Activated gamma-delta T cell (primary cell): ENCODE data around the gene MRPL54.

Experiments used
- DNase-seq: peaks from one replicate; lab custom pipeline; 2025; lab: John Stamatoyannopoulos, UW
- total RNA-seq, 2 donors: gene quantifications; one replicate each; lab custom pipeline; 2026; lab: John Stamatoyannopoulos, UW

Gene MRPL54
- 21.8 to 22.9 reads per million in 2 donors for total RNA-seq

DNA sequence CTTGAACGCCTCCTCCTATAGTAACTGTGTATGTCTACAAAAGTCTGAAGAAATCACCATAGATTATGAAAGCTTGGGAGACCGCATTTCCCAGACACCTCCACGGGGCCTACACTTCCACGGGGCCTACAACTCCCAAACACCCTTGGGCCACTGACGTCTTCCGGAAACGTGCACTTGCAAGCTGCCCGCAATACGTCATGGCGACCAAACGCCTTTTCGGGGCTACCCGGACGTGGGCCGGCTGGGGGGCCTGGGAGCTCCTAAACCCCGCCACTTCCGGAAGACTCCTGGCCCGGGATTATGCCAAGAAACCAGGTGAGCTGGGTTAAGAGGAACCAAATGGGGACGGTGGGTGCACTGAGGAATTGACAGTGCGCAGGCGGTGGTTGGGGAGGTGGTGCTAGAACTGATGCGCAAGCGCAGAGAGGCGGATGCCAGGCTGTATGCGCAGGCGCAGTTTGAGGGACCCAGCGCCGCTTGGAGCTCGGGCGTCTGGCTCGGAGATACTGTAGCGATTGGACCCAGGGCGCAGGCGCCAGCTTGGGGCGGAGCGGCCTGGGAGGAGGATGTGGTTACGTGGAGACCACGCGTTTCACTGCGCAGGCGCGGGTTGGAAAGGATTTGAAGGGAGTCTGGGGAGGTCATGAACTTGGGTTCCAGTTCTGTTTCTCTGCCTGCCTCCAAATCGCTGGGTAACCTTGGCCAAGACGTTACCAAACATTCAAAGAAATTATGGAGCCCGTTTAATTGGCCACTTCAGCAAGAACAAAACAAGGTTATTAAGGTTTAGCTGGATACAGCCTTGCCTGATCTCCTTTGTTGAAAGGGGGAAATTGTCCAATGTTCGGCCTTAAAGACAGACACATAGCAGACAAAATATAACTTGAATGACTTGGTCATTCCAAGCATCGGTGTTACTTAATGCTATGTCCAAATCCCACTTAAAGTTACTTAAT, at the start of gene MRPL54:
TSS of gene MRPL54 (plus strand) at position 182 of the 959 bp plus-strand sequence. CDS start at position 201, 19 bp downstream.
- peak; percentile 98 for DNase-seq

DNA sequence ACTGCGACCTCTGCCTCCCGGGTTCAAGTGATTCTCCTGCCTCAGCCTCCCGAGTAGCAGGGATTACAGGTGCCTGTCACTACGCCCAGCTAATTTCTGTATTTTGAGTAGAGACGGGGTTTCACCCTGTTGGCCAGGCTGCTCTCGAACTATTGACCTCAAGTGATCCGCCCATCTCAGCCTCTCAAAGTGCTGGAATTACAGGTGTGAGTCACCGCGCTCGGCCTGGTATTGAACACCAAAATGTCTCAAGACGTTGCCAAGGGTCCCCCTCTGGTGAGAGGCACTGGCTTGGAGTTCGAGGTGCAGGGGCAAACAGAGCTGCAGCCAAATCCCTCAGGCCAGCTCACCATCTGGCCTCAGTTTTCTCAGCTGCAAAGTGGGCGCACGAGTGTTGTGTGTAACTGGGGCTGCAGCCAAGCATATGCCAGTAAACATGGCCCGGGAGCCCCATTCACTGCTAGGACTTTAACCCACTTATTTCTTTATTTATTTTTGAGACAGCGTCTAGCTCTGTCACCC, 46.3 kb upstream of the MRPL54 start:
- DNase-seq: no peak

DNA sequence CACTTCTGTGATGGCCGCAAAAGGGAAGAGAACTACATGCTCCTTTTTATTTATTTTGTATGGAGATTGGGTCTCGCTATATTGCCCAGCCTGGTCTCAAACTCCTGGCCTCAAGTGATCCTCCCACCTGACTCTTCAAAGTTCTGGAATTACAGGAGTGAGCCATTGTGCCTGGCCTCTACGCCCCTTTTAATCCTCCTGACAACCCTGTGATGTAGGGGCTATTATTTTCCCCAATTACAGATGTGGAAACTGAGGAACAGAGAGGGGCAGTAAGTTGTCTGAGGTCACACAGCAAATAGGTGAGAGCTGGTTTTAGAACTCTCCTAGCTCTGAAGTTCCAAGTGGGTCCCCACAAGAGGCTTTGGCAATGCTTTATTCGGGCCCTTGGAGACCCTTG, 42.6 kb upstream of the MRPL54 start:
- DNase-seq: no peak

DNA sequence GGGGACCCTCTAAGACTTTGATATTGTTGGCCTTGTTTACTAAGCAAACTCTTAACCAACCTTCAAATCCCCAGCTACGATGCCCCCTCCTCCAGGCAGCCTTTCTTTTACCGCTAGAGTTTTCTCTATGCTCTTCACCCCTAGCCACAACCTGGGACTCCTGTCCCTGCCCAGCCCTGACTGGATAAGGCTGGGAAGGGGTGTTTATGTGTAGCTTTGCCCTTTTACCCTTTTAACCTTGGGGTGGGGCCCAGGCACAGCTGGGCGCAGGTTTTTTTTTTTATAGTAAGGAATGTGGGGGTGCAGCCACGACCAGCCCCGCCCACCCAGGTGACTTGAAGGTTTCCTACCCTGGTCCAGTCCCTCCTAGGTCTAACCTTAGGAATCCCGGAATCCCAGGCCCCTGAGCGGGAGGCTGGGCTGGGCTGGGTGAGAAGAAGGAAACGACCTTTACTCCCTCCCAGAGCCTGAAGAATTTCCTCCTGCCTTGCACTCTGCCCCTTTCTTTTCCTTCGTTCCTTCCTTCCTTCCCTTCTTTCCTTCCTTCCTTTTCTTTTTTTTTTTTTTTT, 42.0 kb upstream of the MRPL54 start:
- no peak for DNase-seq

DNA sequence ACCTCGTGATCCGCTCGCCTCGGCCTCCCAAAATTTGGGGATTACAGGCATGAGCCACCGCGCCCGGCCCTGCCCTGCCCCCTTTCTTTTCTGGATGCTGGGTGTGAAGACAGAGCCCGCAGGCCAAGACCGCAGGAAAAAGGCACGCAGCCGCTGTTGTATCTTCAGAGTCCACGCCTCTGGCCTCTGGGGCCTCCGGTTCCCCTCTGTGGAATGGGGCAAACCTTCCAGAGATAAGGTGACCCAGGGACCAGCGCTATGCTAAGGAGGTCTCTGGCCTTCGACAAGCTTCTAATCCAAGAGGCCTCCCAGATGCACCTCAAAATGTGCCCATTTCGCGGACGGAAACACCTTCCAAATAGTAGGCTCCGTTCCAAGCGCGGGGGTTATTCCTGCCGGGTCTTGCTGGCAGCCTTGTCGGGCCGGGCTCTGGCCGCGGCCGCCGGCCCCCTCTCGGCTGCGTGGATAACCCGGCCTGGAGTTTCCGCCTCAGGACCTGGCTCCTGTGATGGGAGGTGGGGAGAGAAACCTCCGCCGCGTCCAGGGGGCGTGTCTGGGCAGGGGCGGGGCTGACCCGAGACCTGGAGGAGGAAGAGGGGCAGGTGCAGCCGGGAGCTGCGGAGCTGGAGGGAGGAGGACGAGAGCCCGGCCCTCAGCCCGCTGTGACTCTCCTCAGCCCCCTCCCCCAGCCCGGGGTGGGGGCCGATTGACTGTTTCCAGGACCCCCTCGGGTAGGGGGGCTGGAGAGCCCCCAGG, 41.2 kb upstream of the MRPL54 start:
- peak; percentile 77 for DNase-seq

DNA sequence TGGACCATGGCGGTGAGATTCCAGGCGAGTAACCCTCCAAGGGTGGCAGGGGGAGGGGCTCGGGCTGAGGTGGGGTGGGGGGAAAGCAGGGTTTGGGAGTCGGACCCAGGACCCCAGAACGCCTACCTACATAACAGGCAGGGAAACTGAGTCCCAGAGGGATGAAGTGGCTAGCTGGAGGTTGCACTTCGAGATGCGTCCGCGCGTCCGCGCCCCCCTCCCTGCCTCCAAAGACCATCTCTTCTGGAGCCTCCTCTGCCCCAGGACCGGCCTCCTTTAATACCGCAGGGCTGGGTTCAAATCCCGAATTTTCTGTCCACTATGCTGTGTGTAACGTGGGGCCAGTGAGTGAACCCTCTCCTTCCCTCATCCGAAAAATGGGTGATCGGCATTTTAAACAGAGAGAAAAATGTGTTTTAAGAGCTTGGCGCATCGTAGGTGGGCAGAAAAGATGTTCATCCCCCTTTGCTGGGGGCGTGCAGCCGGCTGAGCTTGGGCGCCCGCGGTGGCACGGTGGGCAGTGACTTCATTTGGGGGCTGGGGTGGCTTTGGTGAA, 40.5 kb upstream of the MRPL54 start:
- no peak for DNase-seq

DNA sequence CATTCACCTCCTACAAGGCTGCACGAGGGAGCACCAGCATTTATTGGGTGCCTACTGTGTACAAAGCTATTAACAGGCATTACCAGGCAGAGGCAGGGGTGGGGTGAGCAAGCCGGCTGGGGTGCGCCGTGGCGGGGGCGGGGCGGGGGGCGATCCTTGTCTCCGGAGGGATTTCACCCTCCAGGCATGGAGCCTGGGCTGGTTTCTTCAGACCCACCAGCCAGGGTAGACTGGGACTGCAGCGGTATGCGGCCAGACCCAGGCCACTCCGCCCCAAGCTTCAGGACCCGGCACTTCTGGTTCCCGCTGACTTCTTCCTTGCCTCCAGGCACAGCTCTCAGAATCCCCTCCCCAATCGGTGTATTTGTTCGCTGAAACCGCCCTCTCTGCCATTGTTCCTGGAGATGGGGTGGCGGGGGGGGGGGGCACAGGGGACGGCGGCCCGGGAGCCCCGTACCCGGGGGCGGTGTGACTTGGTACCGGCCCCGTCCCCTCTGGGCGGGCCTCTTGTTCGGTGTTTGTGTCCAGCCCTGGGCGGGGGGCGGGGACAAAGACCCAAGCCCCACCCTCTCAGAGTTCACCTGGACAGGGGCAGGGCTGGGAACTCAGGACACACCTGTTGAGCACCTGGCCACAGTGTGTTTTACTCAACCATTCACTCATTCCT, 39.9 kb upstream of the MRPL54 start:
- no peak for DNase-seq

DNA sequence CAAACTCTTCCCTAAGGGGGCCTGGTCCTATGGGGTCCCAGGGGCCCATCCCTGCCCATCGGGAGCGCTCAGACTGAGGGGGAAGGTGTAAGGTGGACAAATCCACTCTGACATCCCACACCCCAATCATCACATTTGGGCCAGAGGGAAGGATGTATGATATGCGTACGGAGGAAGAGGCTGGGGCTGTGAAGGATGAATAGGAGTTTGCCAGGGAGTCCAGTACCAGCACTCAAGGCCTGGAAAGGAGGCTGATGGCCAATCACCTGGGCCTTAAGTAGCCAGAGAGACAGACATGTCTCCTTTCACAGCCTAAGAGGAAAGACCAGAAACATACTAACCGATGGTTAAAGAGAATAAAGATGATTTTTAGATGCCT, 39.4 kb upstream of the MRPL54 start:
- no peak for DNase-seq

DNA sequence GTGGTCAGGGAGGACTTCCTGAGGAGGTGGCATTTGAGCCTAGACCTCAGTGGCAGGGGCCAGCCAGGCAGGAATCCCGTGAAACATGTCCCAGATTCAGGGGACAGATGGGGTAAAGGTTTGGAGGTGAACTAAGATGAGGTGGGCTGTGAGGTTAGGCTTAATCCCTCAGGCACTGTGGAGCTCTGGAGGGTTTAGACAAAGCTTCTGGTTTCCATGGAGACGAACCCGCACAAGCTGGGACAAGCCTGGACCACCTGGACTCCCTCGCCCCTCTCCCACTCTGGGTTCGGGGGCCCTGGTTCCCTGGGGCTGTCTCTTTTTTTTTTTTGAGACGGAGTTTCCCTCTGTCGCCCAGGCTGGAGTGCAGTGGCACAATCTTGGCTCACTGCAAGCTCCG, 38.6 kb upstream of the MRPL54 start:
- no peak for DNase-seq

DNA sequence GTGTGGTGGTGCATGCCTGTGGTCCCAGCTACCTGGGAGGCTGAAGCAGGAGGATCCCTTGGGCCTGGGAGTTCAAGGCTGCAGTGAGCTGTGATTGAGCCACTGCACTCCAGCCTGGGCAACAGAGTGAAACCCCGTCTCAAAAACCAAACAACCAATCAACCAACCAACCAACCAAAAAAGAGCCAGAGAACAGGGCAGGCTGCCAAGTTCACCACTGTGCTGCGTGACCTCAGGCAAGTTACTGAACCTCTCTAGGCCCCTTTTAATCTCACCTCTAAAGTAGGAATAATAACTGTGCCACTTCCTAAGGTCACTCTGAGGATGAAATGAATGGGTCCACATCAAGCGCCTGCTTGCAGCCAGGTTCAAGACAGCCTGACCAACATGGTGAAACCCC, 37.4 kb upstream of the MRPL54 start:
- DNase-seq: no peak

DNA sequence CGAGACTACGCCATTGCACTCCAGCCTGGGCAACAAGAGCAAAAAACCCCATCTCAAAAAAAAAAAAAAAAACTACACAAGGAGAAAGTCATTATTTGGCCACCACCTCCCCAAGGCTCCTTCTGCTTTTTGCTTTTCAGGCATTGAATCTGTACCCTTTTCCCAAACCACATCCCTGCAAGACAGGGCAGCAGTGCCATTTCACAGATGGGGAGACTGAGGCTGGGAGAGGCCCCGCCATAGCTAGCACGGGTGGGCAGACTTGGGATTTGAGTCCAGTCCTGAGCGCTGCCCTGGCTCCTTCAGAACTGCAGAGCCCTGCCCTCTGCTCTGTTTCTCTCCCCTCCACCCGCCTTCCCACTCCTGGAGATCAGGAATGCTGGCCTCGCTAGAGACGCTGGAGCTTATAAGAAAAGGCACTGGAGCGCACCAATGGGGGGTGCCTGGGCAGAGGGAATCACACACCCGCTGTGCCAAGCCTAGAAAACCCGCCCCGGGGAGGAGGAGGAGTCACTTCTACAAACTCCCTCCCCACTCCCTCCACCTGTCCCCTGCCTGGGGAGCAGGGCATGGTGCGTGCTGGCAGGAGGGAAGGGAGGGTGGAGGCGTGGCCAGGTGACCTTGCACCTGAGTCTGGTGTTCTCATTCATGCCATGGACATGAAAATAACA, 36.7 kb upstream of the MRPL54 start:
- no peak for DNase-seq

DNA sequence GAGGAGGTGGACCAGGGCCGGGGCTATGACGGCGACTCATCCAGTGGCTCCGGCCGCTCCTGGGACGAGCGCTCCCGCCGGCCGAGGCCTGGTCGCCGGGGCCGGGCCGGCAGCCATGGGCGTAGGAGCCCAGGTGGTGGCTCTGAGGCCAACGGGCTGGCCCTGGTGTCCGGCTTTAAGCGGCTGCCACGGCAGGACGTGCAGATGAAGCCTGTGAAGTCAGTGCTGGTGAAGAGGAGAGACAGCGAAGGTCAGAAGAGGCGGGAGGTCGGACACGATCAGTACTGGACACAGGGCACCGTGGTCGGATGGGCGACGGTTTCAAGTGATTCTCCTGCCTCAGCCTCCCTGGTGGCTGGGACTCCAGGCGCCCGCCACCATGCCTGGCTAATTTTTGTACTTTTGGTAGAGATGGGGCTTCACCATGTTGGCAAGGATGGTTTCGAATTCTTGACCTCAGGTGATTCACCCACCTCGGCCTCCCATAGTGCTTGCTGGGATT, 32.0 kb upstream of the MRPL54 start:
- no peak for DNase-seq

DNA sequence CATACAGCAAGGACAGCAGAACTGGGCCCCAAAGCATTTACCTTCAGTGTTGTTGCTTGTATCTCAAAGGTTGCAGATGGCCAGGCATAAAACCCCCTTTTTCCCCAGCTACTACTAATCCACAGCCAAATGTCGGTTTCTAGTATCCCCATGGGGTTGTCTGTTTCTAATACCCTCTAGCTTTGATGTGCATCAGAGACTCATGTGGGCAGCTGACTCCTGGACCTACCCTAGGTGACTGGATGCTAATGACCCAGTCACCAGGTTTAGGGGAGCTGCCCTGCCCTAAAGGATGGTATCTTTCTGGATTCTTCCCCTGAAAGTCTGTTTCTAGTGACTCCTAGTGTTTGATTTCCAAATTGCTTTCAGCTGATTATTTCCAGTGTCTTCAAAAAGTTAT, 30.4 kb upstream of the MRPL54 start:
- no peak for DNase-seq

DNA sequence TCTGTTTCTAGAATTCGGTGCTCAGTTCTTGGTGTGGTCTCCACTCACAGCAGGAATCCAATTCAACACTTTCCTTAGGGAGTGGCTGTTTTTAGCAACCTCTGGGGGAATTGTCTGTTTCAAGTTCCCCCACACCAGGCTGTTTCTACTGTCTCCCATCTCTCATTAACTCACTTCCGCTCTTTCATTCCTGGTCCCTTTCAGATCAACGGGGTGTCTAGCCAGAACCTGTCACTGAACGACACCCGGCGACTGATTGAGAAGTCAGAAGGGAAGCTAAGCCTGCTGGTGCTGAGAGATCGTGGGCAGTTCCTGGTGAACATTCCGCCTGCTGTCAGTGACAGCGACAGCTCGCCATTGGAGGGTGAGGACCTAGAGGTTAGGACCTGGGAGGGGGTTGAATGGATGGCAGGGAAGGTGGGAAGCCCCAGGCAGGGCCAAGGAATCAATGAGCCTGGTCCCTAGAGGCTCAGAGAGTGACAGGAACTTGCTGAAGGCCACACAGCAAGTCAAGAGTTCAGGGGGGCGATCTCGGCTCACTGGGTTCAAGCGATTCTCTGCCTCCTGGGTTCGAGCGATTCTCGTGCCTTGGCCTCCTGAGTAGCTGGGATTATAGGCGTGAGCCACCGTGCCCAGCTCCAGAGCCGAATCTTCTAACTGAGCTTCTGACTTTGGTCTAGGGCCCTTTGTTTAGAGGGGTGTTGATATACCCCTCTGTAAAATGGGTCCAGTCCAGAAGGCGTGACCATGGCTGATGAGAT, 28.8 kb upstream of the MRPL54 start:
- no peak for DNase-seq

DNA sequence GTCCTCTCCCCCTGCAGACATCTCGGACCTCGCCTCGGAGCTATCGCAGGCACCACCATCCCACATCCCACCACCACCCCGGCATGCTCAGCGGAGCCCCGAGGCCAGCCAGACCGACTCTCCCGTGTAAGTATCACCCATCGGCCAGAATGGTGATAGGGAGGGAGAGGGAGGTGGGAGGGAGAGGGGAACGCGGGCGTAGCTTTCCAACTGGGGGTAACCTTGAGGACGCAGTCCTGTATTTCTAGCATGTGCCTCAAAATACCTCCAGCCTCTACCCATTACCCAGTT, 28.2 kb upstream of the MRPL54 start:
- DNase-seq: no peak

DNA sequence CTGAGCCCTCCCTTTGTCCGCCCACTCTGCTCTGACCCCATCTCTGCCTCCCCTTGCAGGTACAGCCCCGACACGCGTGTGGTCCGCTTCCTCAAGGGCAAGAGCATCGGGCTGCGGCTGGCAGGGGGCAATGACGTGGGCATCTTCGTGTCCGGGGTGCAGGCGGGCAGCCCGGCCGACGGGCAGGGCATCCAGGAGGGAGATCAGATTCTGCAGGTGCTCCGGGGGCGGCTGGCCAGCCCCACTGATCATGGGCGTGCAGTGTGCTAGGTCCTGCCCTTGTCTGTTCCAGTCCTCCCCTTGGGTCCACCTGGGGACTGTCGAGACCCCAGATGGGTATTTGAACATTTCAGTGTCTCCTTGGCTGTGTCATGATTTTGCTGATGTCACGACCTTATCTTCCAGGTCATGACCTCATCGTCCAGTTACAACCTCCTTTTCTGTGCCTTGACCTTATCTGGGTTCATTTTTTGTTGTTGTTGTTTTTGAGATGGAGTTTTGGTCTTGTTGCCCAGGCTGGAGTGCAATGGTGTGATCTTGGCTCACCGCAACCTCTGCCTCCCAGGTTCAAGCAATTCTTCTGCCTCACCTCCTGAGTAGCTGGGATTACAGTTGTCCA, 26.3 kb upstream of the MRPL54 start:
- no peak for DNase-seq

DNA sequence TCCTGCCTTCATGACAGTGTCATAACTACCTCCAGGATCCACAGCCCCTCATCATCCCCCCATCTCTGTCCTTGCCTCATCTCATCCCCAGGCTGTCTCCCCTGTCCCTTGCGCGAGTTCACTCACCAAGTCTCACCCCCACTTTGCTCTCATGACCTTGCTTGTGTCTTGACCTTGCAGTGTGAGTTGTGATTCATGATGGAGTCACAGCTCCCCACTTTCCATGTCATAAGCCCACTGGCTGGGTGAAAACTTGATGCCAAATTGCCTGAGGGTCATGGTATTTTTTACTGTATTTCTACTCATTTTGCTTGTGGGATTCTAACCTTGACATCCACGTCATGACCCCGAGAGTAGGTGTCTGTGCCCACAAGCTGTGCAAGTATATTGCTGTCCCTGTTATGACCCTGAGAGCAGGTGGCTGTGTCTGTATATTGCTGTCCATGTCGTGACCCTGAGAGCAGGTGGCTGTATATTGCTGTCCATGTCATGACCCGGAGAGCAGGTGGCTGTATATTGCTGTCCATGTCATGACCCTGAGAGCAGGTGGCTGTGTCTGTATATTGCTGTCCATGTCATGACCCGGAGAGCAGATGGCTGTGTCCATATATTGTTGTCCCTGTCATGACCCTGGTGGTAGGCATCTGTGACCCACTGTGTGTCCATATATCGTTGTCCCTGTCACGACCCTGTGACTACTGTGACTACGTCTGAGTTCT, 24.8 kb upstream of the MRPL54 start:
- no peak for DNase-seq

DNA sequence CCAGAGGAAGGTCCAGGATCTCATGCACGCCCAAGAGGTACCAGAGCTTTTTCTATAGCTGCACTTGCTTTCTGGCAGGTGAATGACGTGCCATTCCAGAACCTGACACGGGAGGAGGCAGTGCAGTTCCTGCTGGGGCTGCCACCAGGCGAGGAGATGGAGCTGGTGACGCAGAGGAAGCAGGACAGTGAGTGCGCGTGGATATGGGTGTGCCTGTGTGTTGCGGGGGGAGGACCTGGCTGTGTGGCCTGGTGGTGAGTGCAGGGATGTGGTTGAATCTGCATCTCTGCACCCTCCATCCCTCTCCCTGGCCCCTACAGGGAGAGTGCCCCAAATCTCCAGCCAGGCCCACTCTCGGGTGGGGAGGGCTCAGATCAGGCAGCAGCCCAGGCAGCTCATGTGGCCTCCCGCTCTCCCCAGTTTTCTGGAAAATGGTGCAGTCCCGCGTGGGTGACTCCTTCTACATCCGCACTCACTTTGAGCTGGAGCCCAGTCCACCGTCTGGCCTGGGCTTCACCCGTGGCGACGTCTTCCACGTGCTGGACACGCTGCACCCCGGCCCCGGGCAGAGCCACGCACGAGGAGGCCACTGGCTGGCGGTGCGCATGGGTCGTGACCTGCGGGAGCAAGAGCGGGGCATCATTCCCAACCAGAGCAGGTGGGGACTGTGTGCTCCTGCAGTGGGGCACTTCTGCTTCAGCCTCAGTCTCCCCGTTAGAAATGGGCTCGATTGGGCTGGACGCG, 23.8 kb upstream of the MRPL54 start:
- no peak for DNase-seq
